Transverse colon (tissue), 4 donors: ENCODE data around the gene CDH13. TPM values are rescaled to one million over a fixed set of nuclear protein-coding genes. Genes with fewer than 3 reads are reported as not detected.

Source experiments
- DNase-seq: peaks from one replicate; pipeline ENCODE4 v3.0.0-alpha.2; 2019
- H3K27ac ChIP-seq, 4 donors: fragments of 200-600 bp; sonication (generic); 2 replicates each; pipeline ENCODE4 v1.5.1; 2016 to 2018; ENCODE audit warnings: inconsistent platforms in 4 of 4
- H3K27me3 ChIP-seq: fragments of 200-600 bp; sonication (generic); 2 replicates; pipeline ENCODE4 v1.5.1; 2017; ENCODE audit warnings: inconsistent platforms
- H3K36me3 ChIP-seq, 4 donors: fragments of 200-600 bp; sonication (generic); 2 replicates each; pipeline ENCODE4 v1.5.1; 2017 to 2019; ENCODE audit warnings: inconsistent platforms in 4 of 4
- H3K4me1 ChIP-seq, 4 donors: fragments of 200-600 bp; sonication (generic); 2 replicates each; pipeline ENCODE4 v1.5.1; 2017 to 2020; ENCODE audit warnings: inconsistent platforms in 4 of 4
- H3K4me3 ChIP-seq, 4 donors: fragments of 200-600 bp; sonication (generic); 1 replicate in 1 of 4; 2 replicates in 3 of 4; pipeline versions ENCODE4 v1.5.1 to v1.6.1; 2017 to 2019; ENCODE audit warnings: inconsistent platforms in 4 of 4
- H3K9me3 ChIP-seq, 2 donors: fragments of 200-600 bp; sonication (generic); 2 replicates each; pipeline ENCODE4 v1.5.1; 2017 to 2019; ENCODE audit warnings: inconsistent platforms in 2 of 2
- EP300 ChIP-seq: sonication (generic); formaldehyde crosslinking; IDR thresholded peaks from one replicate; pipeline ENCODE4 v1.6.1; 2017; ENCODE audit warnings: antibody characterized with exemption, low read depth
- POLR2A ChIP-seq: fragments of 450-650 bp; IDR thresholded peaks from one replicate; pipeline ENCODE4 v1.6.1; 2016; ENCODE audit warnings: antibody characterized with exemption, mild to moderate bottlenecking, moderate library complexity
- POLR2AphosphoS5 ChIP-seq, 3 donors: sonication (generic); formaldehyde crosslinking; IDR thresholded peaks; one replicate each; pipeline ENCODE4 v1.6.1; 2016; ENCODE audit warnings: antibody characterized with exemption in 3 of 3
- WGBS, 2 donors: methylation state at CpG; one replicate each; pipeline ENCODE4 v1.1.5; 2018; ENCODE audit warnings: low coverage in 1 of 2; 5-methylcytosine and 5-hydroxymethylcytosine counted together
- in situ Hi-C, 4 donors: fragments of 200-750 bp; cut with MboI; loops; one replicate each; pipeline versions ENCODE4 v1.15.0 to v1.15.1; 2017; ENCODE audit warnings: low sequenced_read_pairs in 3 of 4, low pct_ligation_motif_present in 1 of 4, low pct_unique_long_range_greater_than_20kb in 1 of 4
- intact Hi-C: fragments of 100-400 bp; cut with DNase I; formaldehyde crosslinking; loops from one replicate; pipeline ENCODE4 v1.15.1; 2023; ENCODE audit warnings: low total_unique reads
- total RNA-seq, 4 donors: library from RNA; depleted of rRNA; stranded (reverse); fragments of >200 nt; gene quantifications; one replicate each; pipeline ENCODE4 v1.1.0, GENCODE V29; 2016
- TF ChIP-seq, protein P1 (sequence below), 5 experiments: fragments of 200-600 bp in 3 of 5; fragments of 450-650 bp in 2 of 5; sonication (generic) in 3 of 5; IDR thresholded peaks; 1 replicate in 2 of 5; 2 replicates in 3 of 5; pipeline ENCODE4 v1.5.1; 2016 to 2017; ENCODE audit warnings: antibody characterized with exemption in 5 of 5, inconsistent platforms in 3 of 5, mild to moderate bottlenecking in 2 of 5, moderate library complexity in 1 of 5

Gene CDH13
- total RNA-seq, 4 donors from 2014 or later = 3.8 to 28.1 (median 5.8) TPM

- no peaks in the 10 kb centered on the region for H3K9me3 ChIP-seq
- H3K4me1 ChIP-seq = peaks cover 0 to 4% (median 0%) of the 10 kb centered on the region in 4 donors
- intact Hi-C loops (no loop called here), in situ Hi-C loops (no loop called here)
- no peak overlapping the region for H3K4me3 ChIP-seq
- TF ChIP-seq EP300 = no peak
- no peak for TF ChIP-seq POLR2AphosphoS5 (IDR thresholded peaks at IDR 0.05)
- no peak for TF ChIP-seq POLR2A
- TF ChIP-seq, protein P1, sequence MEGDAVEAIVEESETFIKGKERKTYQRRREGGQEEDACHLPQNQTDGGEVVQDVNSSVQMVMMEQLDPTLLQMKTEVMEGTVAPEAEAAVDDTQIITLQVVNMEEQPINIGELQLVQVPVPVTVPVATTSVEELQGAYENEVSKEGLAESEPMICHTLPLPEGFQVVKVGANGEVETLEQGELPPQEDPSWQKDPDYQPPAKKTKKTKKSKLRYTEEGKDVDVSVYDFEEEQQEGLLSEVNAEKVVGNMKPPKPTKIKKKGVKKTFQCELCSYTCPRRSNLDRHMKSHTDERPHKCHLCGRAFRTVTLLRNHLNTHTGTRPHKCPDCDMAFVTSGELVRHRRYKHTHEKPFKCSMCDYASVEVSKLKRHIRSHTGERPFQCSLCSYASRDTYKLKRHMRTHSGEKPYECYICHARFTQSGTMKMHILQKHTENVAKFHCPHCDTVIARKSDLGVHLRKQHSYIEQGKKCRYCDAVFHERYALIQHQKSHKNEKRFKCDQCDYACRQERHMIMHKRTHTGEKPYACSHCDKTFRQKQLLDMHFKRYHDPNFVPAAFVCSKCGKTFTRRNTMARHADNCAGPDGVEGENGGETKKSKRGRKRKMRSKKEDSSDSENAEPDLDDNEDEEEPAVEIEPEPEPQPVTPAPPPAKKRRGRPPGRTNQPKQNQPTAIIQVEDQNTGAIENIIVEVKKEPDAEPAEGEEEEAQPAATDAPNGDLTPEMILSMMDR (IDR thresholded peaks at IDR 0.05) = no peak
- no peak overlapping the region for H3K27ac ChIP-seq
- H3K27me3 ChIP-seq = no peaks in the 10 kb centered on the region
- no peaks in the 10 kb centered on the region for H3K36me3 ChIP-seq
- 88 to 92% methylated on average over 2 of the region's 2 CpGs for WGBS, 2 donors
- no peak for DNase-seq
These were observed 911.9 kb downstream of the CDH13 start for GRCh38 chr16:83538707-83539106.

DNA sequence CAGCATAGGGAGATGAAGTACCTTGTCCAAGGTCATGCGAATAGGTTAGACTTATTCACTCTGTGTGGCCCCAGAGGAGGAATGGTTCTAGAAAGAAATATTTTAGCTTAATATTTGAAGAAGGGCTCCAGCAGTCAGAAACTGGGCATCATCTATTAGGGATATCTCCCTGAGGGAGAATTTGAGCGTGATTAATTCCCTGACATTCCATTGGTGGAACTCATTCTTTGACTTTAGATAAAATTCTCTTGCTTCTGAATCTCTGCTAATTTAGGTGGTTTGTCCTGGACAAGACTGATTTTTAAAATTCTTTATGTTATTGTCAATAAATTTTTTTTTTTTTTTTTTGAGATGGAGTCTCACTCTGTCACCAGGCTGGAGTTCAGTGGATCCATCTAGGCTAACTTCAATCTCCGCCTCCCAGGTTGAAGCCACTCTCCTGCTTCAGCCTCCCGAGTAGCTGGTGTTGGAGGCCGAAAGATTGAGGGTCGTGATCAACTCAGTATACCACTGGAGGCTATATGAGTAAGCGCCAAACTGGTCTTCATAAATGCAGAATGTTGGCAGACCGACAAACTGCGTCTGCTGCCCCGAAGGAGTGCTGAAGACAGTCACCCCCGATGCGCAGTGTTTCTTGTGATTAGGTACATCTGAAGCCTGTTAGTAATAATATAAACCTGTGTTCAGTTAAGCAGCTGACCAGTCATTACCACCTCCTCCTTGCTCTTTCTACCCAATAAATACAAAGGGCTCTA is 913.1 kb downstream of the CDH13 start:
- intact Hi-C loops (no loop called here), in situ Hi-C loops (no loop called here)
- peaks cover 0 to 4% (median 0%) of the 10 kb centered on the region in 4 donors for H3K4me1 ChIP-seq
- 80 to 92% methylated on average over 3 to 12 of the region's 12 CpGs for WGBS, 2 donors
- H3K4me3 ChIP-seq = no peak overlapping the region
- no peaks in the 10 kb centered on the region for H3K27me3 ChIP-seq
- no peaks in the 10 kb centered on the region for H3K36me3 ChIP-seq
- no peaks in the 10 kb centered on the region for H3K9me3 ChIP-seq
- no peak for TF ChIP-seq POLR2AphosphoS5 (IDR thresholded peaks at IDR 0.05)
- TF ChIP-seq, protein P1 (IDR thresholded peaks at IDR 0.05) = no peak
- TF ChIP-seq EP300 = no peak
- no peak overlapping the region for H3K27ac ChIP-seq
- DNase-seq = no peak

GRCh38 chr16:83541231-83541630 is 914.5 kb downstream of the CDH13 start:
- intact Hi-C loops (no loop called here), in situ Hi-C loops (no loop called here)
- no peak overlapping the region for H3K27ac ChIP-seq
- H3K9me3 ChIP-seq = no peaks in the 10 kb centered on the region
- DNase-seq = no peak
- H3K4me1 ChIP-seq = peaks cover 0 to 4% (median 0%) of the 10 kb centered on the region in 4 donors
- H3K36me3 ChIP-seq = no peaks in the 10 kb centered on the region
- H3K4me3 ChIP-seq = no peak overlapping the region
- 43 to 56% methylated on average over 1 of the region's 1 CpG for WGBS, 2 donors
- no peaks in the 10 kb centered on the region for H3K27me3 ChIP-seq
- TF ChIP-seq POLR2AphosphoS5 (IDR thresholded peaks at IDR 0.05) (no peak), EP300 (no peak), POLR2A (no peak)
- TF ChIP-seq, protein P1 (IDR thresholded peaks at IDR 0.05) = no peak

DNA sequence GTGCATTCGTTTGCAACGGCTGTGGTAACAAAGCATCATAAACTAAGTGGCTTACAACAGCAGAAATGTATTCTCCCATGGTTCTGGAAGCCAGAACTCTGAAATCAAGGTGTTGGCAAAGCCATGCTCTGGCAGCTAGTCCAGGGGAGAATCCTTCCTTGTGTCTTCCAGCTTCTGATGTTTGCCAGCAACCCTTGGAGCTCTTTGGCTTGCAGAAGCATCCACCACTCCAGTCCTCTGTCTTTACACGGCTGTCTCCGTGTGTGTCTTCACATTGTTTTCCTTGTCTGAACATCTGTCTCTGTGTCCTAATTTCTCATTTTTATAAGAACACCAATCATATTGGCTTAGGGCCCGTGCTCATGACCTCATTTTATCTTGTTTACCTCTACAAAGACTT is 915.7 kb downstream of the CDH13 start:
- H3K36me3 ChIP-seq = no peaks in the 10 kb centered on the region
- TF ChIP-seq POLR2A (no peak), EP300 (no peak), POLR2AphosphoS5 (IDR thresholded peaks at IDR 0.05) (no peak)
- TF ChIP-seq, protein P1 (IDR thresholded peaks at IDR 0.05) = no peak
- H3K27ac ChIP-seq = no peak overlapping the region
- no peaks in the 10 kb centered on the region for H3K27me3 ChIP-seq
- no peak for DNase-seq
- intact Hi-C loops = no loop called here
- no peak overlapping the region for H3K4me3 ChIP-seq
- in situ Hi-C loops = no loop called here
- 29 to 52% methylated on average over 3 to 5 of the region's 5 CpGs for WGBS, 2 donors
- peaks cover 0 to 4% (median 0%) of the 10 kb centered on the region in 4 donors for H3K4me1 ChIP-seq
- H3K9me3 ChIP-seq = no peaks in the 10 kb centered on the region
